Erythroblast (primary cell): ENCODE data around the gene TSPO2.

Source experiments
- DNase-seq, 2 experiments: peaks; one replicate each; lab custom pipeline; 2025; lab: John Stamatoyannopoulos, UW
- GATA1 ChIP-seq: IDR thresholded peaks from 2 replicates; pipeline ENCODE4 v1.6.1; 2011; ENCODE audit warnings: low read depth, mild to moderate bottlenecking, control low read depth, low read length, moderate library complexity
- POLR2A ChIP-seq: IDR thresholded peaks from 2 replicates; pipeline ENCODE4 v1.6.1; 2011; ENCODE audit warnings: mild to moderate bottlenecking, low read length

The TSPO2 gene

GRCh38 chr6:41050536-41050935 lies 8.3 kb downstream of the TSPO2 start:
- DNase-seq, result peak; percentile 34 to 65
- TF ChIP-seq POLR2A (no peak), GATA1 (no peak)

GRCh38 chr6:41051873-41052272 lies 9.6 kb downstream of the TSPO2 start:
- TF ChIP-seq GATA1 (no peak), POLR2A (no peak)
- no peak for DNase-seq

GRCh38 chr6:41053041-41053440 lies 10.8 kb downstream of the TSPO2 start, which contains the start of gene APOBEC2:
TSS of gene APOBEC2 (plus strand) at chr6:41053202. CDS start at chr6:41053348, 146 bp downstream.
- TF ChIP-seq POLR2A (no peak), GATA1 (no peak)
- DNase-seq, result no peak

GRCh38 chr6:41054511-41054910 lies 12.2 kb downstream of the TSPO2 start:
- no peak for TF ChIP-seq POLR2A
- no peak for TF ChIP-seq GATA1
- no peak for DNase-seq

GRCh38 chr6:41055149-41055548 lies 12.9 kb downstream of the TSPO2 start:
- TF ChIP-seq POLR2A, result no peak
- TF ChIP-seq GATA1, result no peak
- no peak for DNase-seq

- TF ChIP-seq GATA1 (no peak), POLR2A (no peak)
- DNase-seq, result peak; percentile 38 to 39
Measured at GRCh38 chr6:41056768-41057490, 14.7 kb downstream of the TSPO2 start.

GRCh38 chr6:41058783-41059181 lies 16.5 kb downstream of the TSPO2 start:
- DNase-seq, result no peak

GRCh38 chr6:41059556-41059955 lies 17.3 kb downstream of the TSPO2 start:
- TF ChIP-seq POLR2A, result no peak
- no peak for TF ChIP-seq GATA1
- no peak for DNase-seq

More at GRCh38 chr6:41058783-41059181, 16.5 kb downstream of the TSPO2 start:
- no peak for TF ChIP-seq GATA1
- TF ChIP-seq POLR2A, result no peak

- TF ChIP-seq POLR2A, result no peak
- TF ChIP-seq GATA1, result no peak
- no peak for DNase-seq
Measured at GRCh38 chr6:41061196-41061726, 19.0 kb downstream of the TSPO2 start.

- TF ChIP-seq GATA1, result no peak
- TF ChIP-seq POLR2A, result no peak
- DNase-seq, result no peak
Measured at GRCh38 chr6:41062056-41062455, 19.8 kb downstream of the TSPO2 start.

GRCh38 chr6:41063884-41064285 lies 21.6 kb downstream of the TSPO2 start:
- TF ChIP-seq POLR2A (no peak), GATA1 (no peak)
- DNase-seq, result no peak

- TF ChIP-seq GATA1 (no peak), POLR2A (no peak)
- no peak for DNase-seq
Measured at GRCh38 chr6:41064841-41065240, 22.6 kb downstream of the TSPO2 start.

GRCh38 chr6:41065550-41066026 lies 23.3 kb downstream of the TSPO2 start:
- no peak for DNase-seq
- no peak for TF ChIP-seq POLR2A
- TF ChIP-seq GATA1, result no peak

- TF ChIP-seq POLR2A (no peak), GATA1 (no peak)
- peak; percentile 85 to 92 for DNase-seq
Measured at GRCh38 chr6:41066867-41067304, 24.6 kb downstream of the TSPO2 start.

GRCh38 chr6:41071501-41071922 lies 29.2 kb downstream of the TSPO2 start:
- DNase-seq, result no peak
- TF ChIP-seq GATA1 (no peak), POLR2A (no peak)
